ENCODE data around the gene HOXA7. TPM values are rescaled to one million over a fixed set of nuclear protein-coding genes. Genes with fewer than 3 reads are reported as not detected.

The HOXA7 gene
- total and polyA plus RNA-seq, 2 experiments from 2014 or later, result 0.24 TPM; not detected in 1

DNA sequence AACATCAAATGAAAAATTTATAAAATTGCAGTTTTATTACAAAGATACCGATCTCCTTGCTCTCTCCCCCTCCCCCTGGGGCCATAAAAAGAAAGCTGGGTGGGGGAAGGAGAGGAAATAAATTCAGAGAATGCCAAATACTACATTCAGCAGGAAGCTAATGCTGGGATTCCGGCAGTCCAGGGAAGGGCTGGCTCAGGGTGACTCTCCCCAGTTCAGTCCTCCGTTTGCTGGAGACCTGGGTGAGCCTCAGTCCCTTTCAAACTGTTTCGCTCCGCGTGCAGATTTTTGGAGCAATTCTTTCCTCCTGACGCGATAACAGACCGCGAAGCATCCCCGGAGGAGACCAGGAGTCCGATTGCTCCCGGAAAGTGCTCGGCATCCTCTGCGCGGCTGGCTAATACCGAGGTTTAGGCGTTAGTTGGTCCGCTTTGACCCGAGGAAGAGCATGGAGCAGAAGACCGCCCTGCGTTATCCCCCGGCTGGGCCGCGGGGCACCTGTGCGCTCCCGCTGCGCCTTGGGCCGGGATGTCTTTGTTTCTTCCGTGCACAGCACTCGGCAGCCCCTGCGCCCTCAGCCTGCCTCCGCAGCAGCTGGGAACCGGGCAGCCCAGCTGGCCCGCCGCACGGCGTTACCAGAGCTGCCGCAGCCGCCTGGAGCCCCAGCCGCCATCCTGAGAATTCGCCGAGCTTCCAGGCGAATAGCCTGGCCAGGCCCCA, 50.1 kb downstream of the HOXA7 start:
- H3K4me3 ChIP-seq, result peak overlapping the region; percentile 41
- peaks cover 76% of the 10 kb centered on the region for H4K20me1 ChIP-seq (replicated peaks; ENCODE audit: insufficient read depth)
- DNase-seq (ENCODE audit: low spot score) (peak; percentile 80), ATAC-seq (peak; percentile 57)
- H3K36me3 Mint-ChIP-seq (ENCODE audit: low read depth), result no peaks in the 10 kb centered on the region; the same call in 2 of the 3 replicates
- TF ChIP-seq, protein P1, sequence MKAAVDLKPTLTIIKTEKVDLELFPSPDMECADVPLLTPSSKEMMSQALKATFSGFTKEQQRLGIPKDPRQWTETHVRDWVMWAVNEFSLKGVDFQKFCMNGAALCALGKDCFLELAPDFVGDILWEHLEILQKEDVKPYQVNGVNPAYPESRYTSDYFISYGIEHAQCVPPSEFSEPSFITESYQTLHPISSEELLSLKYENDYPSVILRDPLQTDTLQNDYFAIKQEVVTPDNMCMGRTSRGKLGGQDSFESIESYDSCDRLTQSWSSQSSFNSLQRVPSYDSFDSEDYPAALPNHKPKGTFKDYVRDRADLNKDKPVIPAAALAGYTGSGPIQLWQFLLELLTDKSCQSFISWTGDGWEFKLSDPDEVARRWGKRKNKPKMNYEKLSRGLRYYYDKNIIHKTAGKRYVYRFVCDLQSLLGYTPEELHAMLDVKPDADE (IDR thresholded peaks at IDR 0.05), result no peak
- TF ChIP-seq, protein P2, sequence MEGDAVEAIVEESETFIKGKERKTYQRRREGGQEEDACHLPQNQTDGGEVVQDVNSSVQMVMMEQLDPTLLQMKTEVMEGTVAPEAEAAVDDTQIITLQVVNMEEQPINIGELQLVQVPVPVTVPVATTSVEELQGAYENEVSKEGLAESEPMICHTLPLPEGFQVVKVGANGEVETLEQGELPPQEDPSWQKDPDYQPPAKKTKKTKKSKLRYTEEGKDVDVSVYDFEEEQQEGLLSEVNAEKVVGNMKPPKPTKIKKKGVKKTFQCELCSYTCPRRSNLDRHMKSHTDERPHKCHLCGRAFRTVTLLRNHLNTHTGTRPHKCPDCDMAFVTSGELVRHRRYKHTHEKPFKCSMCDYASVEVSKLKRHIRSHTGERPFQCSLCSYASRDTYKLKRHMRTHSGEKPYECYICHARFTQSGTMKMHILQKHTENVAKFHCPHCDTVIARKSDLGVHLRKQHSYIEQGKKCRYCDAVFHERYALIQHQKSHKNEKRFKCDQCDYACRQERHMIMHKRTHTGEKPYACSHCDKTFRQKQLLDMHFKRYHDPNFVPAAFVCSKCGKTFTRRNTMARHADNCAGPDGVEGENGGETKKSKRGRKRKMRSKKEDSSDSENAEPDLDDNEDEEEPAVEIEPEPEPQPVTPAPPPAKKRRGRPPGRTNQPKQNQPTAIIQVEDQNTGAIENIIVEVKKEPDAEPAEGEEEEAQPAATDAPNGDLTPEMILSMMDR (conservative IDR thresholded peaks at IDR 0.05; ENCODE audit: low read depth in 2 of 2), result no peak
- TF ChIP-seq EZH2phosphoT487 (IDR thresholded peaks at IDR 0.05; ENCODE audit: unreplicated experiment), result peak; percentile 93
- TF ChIP-seq STAT1 (IDR thresholded peaks at IDR 0.05; ENCODE audit: unreplicated experiment), result no peak
- TF ChIP-seq, protein P3, sequence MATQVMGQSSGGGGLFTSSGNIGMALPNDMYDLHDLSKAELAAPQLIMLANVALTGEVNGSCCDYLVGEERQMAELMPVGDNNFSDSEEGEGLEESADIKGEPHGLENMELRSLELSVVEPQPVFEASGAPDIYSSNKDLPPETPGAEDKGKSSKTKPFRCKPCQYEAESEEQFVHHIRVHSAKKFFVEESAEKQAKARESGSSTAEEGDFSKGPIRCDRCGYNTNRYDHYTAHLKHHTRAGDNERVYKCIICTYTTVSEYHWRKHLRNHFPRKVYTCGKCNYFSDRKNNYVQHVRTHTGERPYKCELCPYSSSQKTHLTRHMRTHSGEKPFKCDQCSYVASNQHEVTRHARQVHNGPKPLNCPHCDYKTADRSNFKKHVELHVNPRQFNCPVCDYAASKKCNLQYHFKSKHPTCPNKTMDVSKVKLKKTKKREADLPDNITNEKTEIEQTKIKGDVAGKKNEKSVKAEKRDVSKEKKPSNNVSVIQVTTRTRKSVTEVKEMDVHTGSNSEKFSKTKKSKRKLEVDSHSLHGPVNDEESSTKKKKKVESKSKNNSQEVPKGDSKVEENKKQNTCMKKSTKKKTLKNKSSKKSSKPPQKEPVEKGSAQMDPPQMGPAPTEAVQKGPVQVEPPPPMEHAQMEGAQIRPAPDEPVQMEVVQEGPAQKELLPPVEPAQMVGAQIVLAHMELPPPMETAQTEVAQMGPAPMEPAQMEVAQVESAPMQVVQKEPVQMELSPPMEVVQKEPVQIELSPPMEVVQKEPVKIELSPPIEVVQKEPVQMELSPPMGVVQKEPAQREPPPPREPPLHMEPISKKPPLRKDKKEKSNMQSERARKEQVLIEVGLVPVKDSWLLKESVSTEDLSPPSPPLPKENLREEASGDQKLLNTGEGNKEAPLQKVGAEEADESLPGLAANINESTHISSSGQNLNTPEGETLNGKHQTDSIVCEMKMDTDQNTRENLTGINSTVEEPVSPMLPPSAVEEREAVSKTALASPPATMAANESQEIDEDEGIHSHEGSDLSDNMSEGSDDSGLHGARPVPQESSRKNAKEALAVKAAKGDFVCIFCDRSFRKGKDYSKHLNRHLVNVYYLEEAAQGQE (IDR thresholded peaks at IDR 0.05; ENCODE audit: unreplicated experiment), result no peak
- TF ChIP-seq, protein P4, sequence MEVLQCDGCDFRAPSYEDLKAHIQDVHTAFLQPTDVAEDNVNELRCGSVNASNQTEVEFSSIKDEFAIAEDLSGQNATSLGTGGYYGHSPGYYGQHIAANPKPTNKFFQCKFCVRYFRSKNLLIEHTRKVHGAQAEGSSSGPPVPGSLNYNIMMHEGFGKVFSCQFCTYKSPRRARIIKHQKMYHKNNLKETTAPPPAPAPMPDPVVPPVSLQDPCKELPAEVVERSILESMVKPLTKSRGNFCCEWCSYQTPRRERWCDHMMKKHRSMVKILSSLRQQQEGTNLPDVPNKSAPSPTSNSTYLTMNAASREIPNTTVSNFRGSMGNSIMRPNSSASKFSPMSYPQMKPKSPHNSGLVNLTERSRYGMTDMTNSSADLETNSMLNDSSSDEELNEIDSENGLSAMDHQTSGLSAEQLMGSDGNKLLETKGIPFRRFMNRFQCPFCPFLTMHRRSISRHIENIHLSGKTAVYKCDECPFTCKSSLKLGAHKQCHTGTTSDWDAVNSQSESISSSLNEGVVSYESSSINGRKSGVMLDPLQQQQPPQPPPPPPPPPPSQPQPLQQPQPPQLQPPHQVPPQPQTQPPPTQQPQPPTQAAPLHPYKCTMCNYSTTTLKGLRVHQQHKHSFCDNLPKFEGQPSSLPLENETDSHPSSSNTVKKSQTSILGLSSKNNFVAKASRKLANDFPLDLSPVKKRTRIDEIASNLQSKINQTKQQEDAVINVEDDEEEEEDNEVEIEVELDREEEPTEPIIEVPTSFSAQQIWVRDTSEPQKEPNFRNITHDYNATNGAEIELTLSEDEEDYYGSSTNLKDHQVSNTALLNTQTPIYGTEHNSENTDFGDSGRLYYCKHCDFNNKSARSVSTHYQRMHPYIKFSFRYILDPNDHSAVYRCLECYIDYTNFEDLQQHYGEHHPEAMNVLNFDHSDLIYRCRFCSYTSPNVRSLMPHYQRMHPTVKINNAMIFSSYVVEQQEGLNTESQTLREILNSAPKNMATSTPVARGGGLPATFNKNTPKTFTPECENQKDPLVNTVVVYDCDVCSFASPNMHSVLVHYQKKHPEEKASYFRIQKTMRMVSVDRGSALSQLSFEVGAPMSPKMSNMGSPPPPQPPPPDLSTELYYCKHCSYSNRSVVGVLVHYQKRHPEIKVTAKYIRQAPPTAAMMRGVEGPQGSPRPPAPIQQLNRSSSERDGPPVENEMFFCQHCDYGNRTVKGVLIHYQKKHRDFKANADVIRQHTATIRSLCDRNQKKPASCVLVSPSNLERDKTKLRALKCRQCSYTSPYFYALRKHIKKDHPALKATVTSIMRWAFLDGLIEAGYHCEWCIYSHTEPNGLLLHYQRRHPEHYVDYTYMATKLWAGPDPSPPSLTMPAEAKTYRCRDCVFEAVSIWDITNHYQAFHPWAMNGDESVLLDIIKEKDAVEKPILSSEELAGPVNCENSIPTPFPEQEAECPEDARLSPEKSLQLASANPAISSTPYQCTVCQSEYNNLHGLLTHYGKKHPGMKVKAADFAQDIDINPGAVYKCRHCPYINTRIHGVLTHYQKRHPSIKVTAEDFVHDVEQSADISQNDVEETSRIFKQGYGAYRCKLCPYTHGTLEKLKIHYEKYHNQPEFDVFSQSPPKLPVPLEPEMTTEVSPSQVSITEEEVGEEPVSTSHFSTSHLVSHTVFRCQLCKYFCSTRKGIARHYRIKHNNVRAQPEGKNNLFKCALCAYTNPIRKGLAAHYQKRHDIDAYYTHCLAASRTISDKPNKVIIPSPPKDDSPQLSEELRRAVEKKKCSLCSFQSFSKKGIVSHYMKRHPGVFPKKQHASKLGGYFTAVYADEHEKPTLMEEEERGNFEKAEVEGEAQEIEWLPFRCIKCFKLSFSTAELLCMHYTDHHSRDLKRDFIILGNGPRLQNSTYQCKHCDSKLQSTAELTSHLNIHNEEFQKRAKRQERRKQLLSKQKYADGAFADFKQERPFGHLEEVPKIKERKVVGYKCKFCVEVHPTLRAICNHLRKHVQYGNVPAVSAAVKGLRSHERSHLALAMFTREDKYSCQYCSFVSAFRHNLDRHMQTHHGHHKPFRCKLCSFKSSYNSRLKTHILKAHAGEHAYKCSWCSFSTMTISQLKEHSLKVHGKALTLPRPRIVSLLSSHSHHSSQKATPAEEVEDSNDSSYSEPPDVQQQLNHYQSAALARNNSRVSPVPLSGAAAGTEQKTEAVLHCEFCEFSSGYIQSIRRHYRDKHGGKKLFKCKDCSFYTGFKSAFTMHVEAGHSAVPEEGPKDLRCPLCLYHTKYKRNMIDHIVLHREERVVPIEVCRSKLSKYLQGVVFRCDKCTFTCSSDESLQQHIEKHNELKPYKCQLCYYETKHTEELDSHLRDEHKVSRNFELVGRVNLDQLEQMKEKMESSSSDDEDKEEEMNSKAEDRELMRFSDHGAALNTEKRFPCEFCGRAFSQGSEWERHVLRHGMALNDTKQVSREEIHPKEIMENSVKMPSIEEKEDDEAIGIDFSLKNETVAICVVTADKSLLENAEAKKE (CRISPR knock-in tag; IDR thresholded peaks at IDR 0.05), result no peak
- TF ChIP-seq NANOG (IDR thresholded peaks at IDR 0.05; ENCODE audit: borderline replicate concordance), result no peak
- peak; percentile 62 for TF ChIP-seq EZH2 (IDR thresholded peaks at IDR 0.05; ENCODE audit: low read depth, unreplicated experiment)
- no peak for TF ChIP-seq ZNF114 (CRISPR knock-in tag; IDR thresholded peaks at IDR 0.05)
- H3K9me2 ChIP-seq (ENCODE audit: insufficient read depth), result no peaks in the 10 kb centered on the region
- no peaks in the 10 kb centered on the region for H3K79me2 ChIP-seq (replicated peaks; ENCODE audit: insufficient read depth)
- no peak overlapping the region for H3K4me3 Mint-ChIP-seq
- peaks cover 30% of the 10 kb centered on the region for H3K4me1 ChIP-seq (ENCODE audit: insufficient read depth)
- H3K4me1 Mint-ChIP-seq, result peaks cover 28% of the 10 kb centered on the region
- no peak overlapping the region for H3K27ac Mint-ChIP-seq
- H3K9me3 Mint-ChIP-seq, result peaks cover 7% of the 10 kb centered on the region; the same call in 2 of the 3 replicates
- H3K36me3 ChIP-seq (ENCODE audit: insufficient read depth), result no peaks in the 10 kb centered on the region
- H3K27me3 ChIP-seq (ENCODE audit: insufficient read depth), result peaks cover 100% of the 10 kb centered on the region
- H2AFZ ChIP-seq, result no peak overlapping the region; the same call in 1 of the 2 replicates
- H3K4me2 ChIP-seq, result peak overlapping the region; percentile 71
- no peak overlapping the region for H3K27ac ChIP-seq (ENCODE audit: low read depth)
- peaks cover 46% of the 10 kb centered on the region for H3F3A ChIP-seq (replicated peaks; ENCODE audit: low read depth)
- H3K27me3 Mint-ChIP-seq (ENCODE audit: insufficient read depth, low read depth, poor library complexity), result peaks cover 100% of the 10 kb centered on the region

Measured in GM23338 (cell line).